ENCODE data around the gene ADCY7.
"Not testable (repeated sequence)": the region's sequence is repeated elsewhere in the genome, so short reads cannot be mapped to it uniquely, and the experiment has no call there.

Gene ADCY7

GRCh38 chr16:50266337-50267091 lies at the start of gene ADCY7:
TSS of gene ADCY7 (plus strand) at chr16:50266551. CDS start at chr16:50288180, 21,629 bp downstream.
- DNase-seq, result peak in 1 of 2 experiments; percentile 64

- DNase-seq, result no peak
Observed at GRCh38 chr16:50219402-50219975, 46.9 kb upstream of the ADCY7 start.

GRCh38 chr16:50224286-50224685 lies 42.1 kb upstream of the ADCY7 start:
- DNase-seq, result no peak

- no peak for DNase-seq
Observed at GRCh38 chr16:50227120-50227519, 39.2 kb upstream of the ADCY7 start.

- no peak for DNase-seq
Observed at GRCh38 chr16:50227665-50228064, 38.7 kb upstream of the ADCY7 start.

GRCh38 chr16:50228364-50228868 lies 37.9 kb upstream of the ADCY7 start:
- DNase-seq, result no peak

GRCh38 chr16:50229149-50229726 lies 37.1 kb upstream of the ADCY7 start:
- DNase-seq, result no peak

- DNase-seq, result peak in 1 of 2 experiments; percentile 24
Observed at GRCh38 chr16:50234771-50235556, 31.4 kb upstream of the ADCY7 start.

- no peak for DNase-seq
Observed at GRCh38 chr16:50235581-50235980, 30.8 kb upstream of the ADCY7 start.

GRCh38 chr16:50238314-50238713 lies 28.0 kb upstream of the ADCY7 start:
- DNase-seq, result no peak

GRCh38 chr16:50238868-50239301 lies 27.5 kb upstream of the ADCY7 start:
- DNase-seq, result no peak

- not testable (repeated sequence) for DNase-seq
Observed at GRCh38 chr16:50243024-50243423, 23.3 kb upstream of the ADCY7 start.

GRCh38 chr16:50244140-50244503 lies 22.2 kb upstream of the ADCY7 start:
- DNase-seq, result no peak

GRCh38 chr16:50244504-50245416 lies 21.6 kb upstream of the ADCY7 start:
- peak in 1 of 2 experiments; percentile 67 for DNase-seq

- DNase-seq, result peak in 1 of 2 experiments; percentile 54
Observed at GRCh38 chr16:50245417-50246298, 20.7 kb upstream of the ADCY7 start.

- DNase-seq, result peak in 1 of 2 experiments; percentile 54
Observed at GRCh38 chr16:50246299-50247122, 19.8 kb upstream of the ADCY7 start.

GRCh38 chr16:50247123-50247905 lies 19.0 kb upstream of the ADCY7 start:
- no peak for DNase-seq

- DNase-seq, result no peak
Observed at GRCh38 chr16:50247906-50248608, 18.3 kb upstream of the ADCY7 start.
